ENCODE results near the gene RUNX3. TPM values are rescaled to one million over a fixed set of nuclear protein-coding genes. Genes with fewer than 3 reads are reported as not detected.

Gene RUNX3
- total and polyA plus RNA-seq, 9 donors: 0.22 to 4.5 (median 0.49) TPM

DNA sequence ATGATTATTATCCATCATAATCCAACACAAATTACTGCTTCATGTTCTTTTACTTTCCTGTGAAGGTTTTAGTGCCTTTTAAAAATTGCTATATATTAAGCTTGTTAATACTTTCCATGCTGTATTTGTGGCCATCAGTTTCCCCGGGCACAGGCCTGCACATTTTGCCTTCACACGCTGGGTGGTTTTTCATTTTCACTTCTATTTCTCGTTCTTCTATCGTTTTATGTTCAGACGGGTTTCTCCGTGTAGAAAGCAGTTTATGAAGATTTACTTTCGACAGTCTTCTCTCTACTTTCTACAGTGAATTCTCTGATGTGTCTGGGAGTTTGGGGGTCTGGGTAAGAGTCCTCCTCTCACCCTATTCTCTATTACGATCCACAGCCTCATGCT lies 9.5 kb downstream of the RUNX3 start:
- WGBS (ENCODE audit: insufficient coverage): no CpG with 5 or more reads among the region's 8 CpGs
- H3K36me3 ChIP-seq (ENCODE audit: control insufficient read depth, insufficient read depth, low read length): no peaks in the 10 kb centered on the region
- DNase-seq: no peak
- no peak overlapping the region for H3K27ac ChIP-seq (ENCODE audit: low read length)
- peaks cover 19% of the 10 kb centered on the region for H3K4me1 ChIP-seq (ENCODE audit: control insufficient read depth, insufficient read depth, low read length)
- no peak overlapping the region for H3K4me3 ChIP-seq (ENCODE audit: low read length)
- H3K9me3 ChIP-seq (replicated peaks; ENCODE audit: control insufficient read depth, low read depth, low read length): no peaks in the 10 kb centered on the region
- H3K27me3 ChIP-seq (ENCODE audit: control insufficient read depth, insufficient read depth, low read length): peaks cover 58% of the 10 kb centered on the region

DNA sequence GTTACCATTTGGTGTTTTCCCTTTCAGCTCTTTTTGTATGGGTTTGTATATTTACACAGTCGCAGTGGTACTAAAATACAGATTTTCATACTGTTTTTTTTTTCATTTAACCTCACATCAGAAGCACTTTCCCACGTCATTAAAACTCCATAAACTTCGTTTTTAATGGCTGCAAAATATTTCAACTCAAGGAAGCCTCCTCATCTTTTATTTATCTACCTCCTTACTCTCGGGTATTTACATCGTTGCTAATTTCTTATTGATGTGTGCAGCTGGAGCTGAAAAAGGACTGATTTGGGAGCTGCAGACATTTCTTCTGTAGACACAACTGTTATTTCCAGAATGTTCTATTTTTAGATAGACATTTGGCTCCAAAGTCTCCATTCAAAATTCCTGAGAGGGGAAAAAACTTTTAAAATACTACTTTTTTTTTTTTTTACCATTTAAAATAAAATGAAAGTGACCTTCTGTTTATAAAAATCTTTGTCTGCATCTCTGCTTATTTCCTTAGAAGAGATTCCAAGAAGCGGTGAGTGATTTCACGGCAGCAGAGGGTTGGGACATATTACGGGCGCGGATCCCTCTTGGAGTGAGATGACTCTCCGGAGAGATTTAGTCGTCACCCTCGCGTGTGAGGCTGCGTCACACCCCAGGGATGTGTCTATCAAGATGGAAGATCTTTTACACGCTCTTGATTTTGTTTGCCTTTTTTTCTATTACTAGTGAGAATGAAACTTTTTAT lies 10.1 kb downstream of the RUNX3 start:
- peaks cover 19% of the 10 kb centered on the region for H3K4me1 ChIP-seq (ENCODE audit: control insufficient read depth, insufficient read depth, low read length)
- peak; percentile 71 for DNase-seq
- WGBS (ENCODE audit: insufficient coverage): 0% methylated on average over 2 of the region's 16 CpGs

DNA sequence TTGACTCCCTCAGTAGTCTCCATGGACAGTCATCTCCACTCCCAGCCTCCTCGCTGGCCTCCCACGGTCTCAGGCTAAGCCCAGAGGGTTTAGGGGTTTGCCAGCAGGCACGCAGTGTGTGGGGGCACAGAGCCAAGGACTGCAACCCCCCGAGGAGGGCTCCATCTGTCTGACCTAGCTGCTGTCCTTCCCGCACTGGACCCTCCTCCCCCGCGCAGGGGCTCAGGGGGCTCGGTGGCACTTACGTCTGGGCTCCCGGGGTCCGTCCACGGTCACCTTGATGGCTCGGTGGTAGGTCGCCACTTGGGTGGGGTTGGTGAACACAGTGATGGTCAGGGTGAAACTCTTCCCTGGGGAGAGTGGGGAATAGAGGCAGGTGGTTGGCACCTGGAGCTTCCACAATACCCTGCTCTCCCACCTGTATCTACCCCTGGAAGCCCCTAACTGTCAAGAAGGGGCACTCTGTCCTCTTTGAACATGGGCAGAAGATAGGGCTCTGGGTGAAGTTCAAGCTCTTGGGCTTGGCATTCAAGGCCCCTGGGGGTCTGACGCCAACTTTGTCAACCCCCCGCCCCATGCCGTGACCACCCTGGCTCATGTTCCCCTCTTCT lies 11.0 kb downstream of the RUNX3 start:
- 59% methylated on average over 7 of the region's 17 CpGs for WGBS (ENCODE audit: insufficient coverage)
- H3K4me1 ChIP-seq (ENCODE audit: control insufficient read depth, insufficient read depth, low read length): peaks cover 24% of the 10 kb centered on the region
- DNase-seq: no peak
- H3K27ac ChIP-seq (ENCODE audit: low read length): no peak overlapping the region
- no peaks in the 10 kb centered on the region for H3K9me3 ChIP-seq (replicated peaks; ENCODE audit: control insufficient read depth, low read depth, low read length)
- H3K4me3 ChIP-seq (ENCODE audit: low read length): no peak overlapping the region
- peaks cover 47% of the 10 kb centered on the region for H3K27me3 ChIP-seq (ENCODE audit: control insufficient read depth, insufficient read depth, low read length)
- H3K36me3 ChIP-seq (ENCODE audit: control insufficient read depth, insufficient read depth, low read length): no peaks in the 10 kb centered on the region

More for the DNA sequence above, 10.1 kb downstream of the RUNX3 start:
- H3K27me3 ChIP-seq (ENCODE audit: control insufficient read depth, insufficient read depth, low read length): peaks cover 53% of the 10 kb centered on the region
- no peaks in the 10 kb centered on the region for H3K9me3 ChIP-seq (replicated peaks; ENCODE audit: control insufficient read depth, low read depth, low read length)
- H3K4me3 ChIP-seq (ENCODE audit: low read length): no peak overlapping the region
- H3K36me3 ChIP-seq (ENCODE audit: control insufficient read depth, insufficient read depth, low read length): no peaks in the 10 kb centered on the region
- peak overlapping the region; percentile 24 for H3K27ac ChIP-seq (ENCODE audit: low read length)

GRCh38 chr1:24918370-24918769 lies 11.7 kb downstream of the RUNX3 start:
- Histone ChIP-seq H3K4me3 (ENCODE audit: low read length) (no peak overlapping the region), H3K27me3 (ENCODE audit: control insufficient read depth, insufficient read depth, low read length) (peaks cover 41% of the 10 kb centered on the region), H3K4me1 (ENCODE audit: control insufficient read depth, insufficient read depth, low read length) (peaks cover 25% of the 10 kb centered on the region), H3K9me3 (replicated peaks; ENCODE audit: control insufficient read depth, low read depth, low read length) (no peaks in the 10 kb centered on the region), H3K27ac (ENCODE audit: low read length) (no peak overlapping the region), H3K36me3 (ENCODE audit: control insufficient read depth, insufficient read depth, low read length) (no peaks in the 10 kb centered on the region)
- DNase-seq: no peak
- WGBS (ENCODE audit: insufficient coverage): 100% methylated on average over 1 of the region's 2 CpGs

DNA sequence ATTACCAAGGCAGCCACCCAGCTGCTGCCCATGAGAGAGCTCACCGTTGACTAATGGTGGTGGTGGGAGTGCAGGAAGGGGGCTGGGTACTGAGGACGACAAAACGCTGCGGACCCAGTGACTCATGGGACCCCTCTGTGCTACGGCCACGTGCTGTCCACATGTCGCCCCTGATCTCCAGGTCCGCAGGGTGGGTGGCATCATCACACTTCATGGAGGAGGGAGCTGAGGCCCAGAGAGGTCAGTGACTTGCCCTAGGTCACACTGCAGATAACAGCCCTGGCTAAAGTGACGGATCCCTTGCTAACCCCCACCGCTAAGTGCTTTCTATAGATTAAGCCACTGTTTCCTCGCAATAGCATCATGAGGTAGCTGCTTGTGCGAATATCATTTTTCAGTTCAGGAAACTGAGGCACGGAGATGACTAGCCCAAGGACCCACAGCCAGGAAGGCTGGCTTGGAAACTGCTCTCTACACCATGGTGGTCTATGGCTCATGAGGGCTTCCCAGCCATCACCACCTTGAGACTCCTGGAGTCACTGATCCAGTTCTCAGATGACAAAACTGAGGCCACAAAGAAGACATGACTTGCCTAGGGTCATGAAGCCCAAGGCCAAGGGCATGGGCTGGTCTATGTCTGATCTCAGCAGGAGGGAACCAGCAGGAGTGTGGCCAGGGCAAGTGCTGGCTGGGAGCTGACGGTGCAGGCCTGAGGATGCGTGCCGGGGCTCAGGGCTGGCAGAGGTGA lies 12.6 kb downstream of the RUNX3 start:
- peaks cover 35% of the 10 kb centered on the region for H3K27me3 ChIP-seq (ENCODE audit: control insufficient read depth, insufficient read depth, low read length)
- H3K4me1 ChIP-seq (ENCODE audit: control insufficient read depth, insufficient read depth, low read length): peaks cover 25% of the 10 kb centered on the region
- no peaks in the 10 kb centered on the region for H3K36me3 ChIP-seq (ENCODE audit: control insufficient read depth, insufficient read depth, low read length)
- no peaks in the 10 kb centered on the region for H3K9me3 ChIP-seq (replicated peaks; ENCODE audit: control insufficient read depth, low read depth, low read length)
- 85% methylated on average over 14 of the region's 16 CpGs for WGBS (ENCODE audit: insufficient coverage)
- no peak overlapping the region for H3K27ac ChIP-seq (ENCODE audit: low read length)
- H3K4me3 ChIP-seq (ENCODE audit: low read length): no peak overlapping the region
- no peak for DNase-seq

DNA sequence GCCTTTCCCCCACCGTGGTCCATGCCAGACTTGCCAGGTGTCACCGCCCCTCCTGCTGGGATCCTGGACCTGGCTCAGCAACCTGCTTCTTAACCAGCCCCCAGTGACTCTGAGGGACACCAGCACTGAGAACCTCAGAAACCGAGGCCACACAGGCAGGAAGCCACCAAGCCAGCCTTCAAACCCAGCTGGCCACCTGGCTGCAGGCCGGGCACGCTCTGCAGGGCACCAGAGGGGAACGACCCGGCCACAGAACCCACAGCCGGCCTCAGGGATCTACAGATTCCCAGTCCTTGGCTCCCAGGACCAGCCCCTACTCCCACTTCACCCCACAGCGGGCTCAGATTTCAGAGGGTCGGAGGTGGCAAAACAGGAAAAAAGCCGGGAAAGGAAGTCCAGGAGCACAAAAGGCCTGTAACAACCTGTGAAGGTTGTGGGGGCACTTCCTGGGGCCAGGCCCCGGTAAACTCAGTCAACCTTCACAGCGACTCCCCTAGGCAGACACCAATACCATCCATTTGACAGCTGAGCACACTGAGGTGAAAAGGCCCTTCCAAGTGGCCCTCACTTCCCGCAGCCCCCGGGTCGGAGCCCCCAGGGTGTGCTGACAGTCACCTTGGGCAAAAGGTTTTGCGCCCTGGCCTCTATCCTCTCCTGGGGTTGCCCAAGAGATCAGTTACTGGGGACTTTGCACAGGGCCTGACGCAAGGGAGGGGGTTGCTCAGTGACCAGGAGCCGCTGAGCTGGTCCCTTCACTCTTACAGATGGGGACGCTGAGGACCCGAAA lies 14.1 kb downstream of the RUNX3 start:
- no peak for DNase-seq
- Histone ChIP-seq H3K4me3 (ENCODE audit: low read length) (no peak overlapping the region), H3K36me3 (ENCODE audit: control insufficient read depth, insufficient read depth, low read length) (no peaks in the 10 kb centered on the region), H3K4me1 (ENCODE audit: control insufficient read depth, insufficient read depth, low read length) (peaks cover 25% of the 10 kb centered on the region), H3K27ac (ENCODE audit: low read length) (no peak overlapping the region), H3K27me3 (ENCODE audit: control insufficient read depth, insufficient read depth, low read length) (peaks cover 27% of the 10 kb centered on the region), H3K9me3 (replicated peaks; ENCODE audit: control insufficient read depth, low read depth, low read length) (no peaks in the 10 kb centered on the region)
- 46% methylated on average over 19 of the region's 21 CpGs for WGBS (ENCODE audit: insufficient coverage)

DNA sequence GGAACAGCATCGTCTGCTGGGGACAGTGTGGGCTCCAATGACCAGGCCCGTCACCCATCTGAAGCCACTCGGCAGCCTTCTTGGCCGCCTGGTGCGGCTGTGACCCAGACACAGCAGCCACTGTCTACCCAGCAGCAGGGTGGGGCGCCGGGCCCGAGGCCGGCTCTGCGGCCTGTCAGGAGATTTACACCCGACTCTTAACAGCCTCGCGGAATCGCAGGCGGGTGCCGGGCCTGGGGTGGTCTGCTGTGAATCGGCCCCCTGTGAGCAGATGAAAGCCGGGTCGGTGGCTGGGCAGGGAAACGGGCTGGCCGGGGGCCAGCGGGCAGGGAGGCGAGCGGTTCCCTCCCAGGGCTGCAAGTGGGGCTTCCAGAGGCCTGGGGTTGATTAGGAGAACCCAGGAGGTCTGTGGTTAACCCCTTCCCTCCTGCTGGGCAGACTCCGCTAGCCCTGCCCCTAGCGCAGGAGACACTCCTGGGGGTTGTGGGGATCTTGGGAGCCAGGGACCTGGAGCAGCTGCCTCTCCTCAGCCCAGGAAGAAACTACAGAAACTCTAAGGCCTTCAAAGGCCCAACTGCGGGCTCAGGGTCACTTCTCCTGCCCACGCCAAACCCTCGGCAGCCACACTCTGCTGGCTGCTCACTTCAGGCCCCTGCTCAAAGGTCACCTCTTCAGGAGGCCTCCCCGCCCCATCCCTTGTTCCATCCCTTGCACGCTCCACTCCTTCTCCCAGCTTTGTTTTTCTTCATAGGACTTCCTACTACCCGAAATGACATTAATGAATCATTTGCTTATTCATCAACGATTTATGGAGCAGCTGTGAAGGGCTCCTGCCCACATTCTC lies 15.6 kb downstream of the RUNX3 start:
- peaks cover 16% of the 10 kb centered on the region for H3K4me1 ChIP-seq (ENCODE audit: control insufficient read depth, insufficient read depth, low read length)
- DNase-seq: no peak
- no peaks in the 10 kb centered on the region for H3K36me3 ChIP-seq (ENCODE audit: control insufficient read depth, insufficient read depth, low read length)
- WGBS (ENCODE audit: insufficient coverage): 28% methylated on average over 30 of the region's 33 CpGs
- H3K27me3 ChIP-seq (ENCODE audit: control insufficient read depth, insufficient read depth, low read length): peaks cover 23% of the 10 kb centered on the region
- H3K4me3 ChIP-seq (ENCODE audit: low read length): no peak overlapping the region
- H3K27ac ChIP-seq (ENCODE audit: low read length): no peak overlapping the region
- no peaks in the 10 kb centered on the region for H3K9me3 ChIP-seq (replicated peaks; ENCODE audit: control insufficient read depth, low read depth, low read length)

DNA sequence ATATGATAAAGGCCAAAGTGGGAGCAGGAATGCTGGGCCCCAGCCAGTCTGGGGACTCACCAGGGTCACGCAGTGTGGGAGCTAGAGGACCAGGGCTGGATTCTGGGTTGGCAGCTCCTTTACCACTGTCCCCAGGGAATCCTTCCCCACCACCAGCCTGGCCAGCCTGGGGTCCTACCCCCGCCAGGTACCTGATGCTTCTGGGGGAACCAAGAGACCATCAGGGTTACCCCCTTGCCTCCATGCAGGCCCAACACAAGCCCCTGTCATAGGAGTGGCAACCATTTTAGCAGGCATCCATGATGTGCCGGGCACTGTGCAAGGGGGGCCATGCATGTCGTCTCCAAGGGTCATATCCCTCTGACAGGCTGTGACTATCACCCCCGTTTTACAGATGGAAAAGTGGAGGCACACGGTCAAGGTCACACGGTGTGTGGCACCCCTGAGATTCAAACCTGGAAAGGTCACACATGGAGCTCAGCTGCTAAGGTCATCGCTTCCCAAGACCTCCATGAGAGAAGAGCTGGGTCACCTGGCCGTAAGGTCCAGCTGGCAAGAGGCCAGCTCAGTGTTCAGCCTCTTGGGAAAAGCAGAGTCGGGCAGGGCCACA lies 16.4 kb downstream of the RUNX3 start:
- Histone ChIP-seq H3K9me3 (replicated peaks; ENCODE audit: control insufficient read depth, low read depth, low read length) (no peaks in the 10 kb centered on the region), H3K27me3 (ENCODE audit: control insufficient read depth, insufficient read depth, low read length) (peaks cover 17% of the 10 kb centered on the region), H3K4me3 (ENCODE audit: low read length) (no peak overlapping the region), H3K4me1 (ENCODE audit: control insufficient read depth, insufficient read depth, low read length) (peaks cover 14% of the 10 kb centered on the region), H3K27ac (ENCODE audit: low read length) (no peak overlapping the region), H3K36me3 (ENCODE audit: control insufficient read depth, insufficient read depth, low read length) (no peaks in the 10 kb centered on the region)
- no peak for DNase-seq
- 69% methylated on average over 10 of the region's 10 CpGs for WGBS (ENCODE audit: insufficient coverage)

GRCh38 chr1:24913274-24913604 lies 16.8 kb downstream of the RUNX3 start:
- no peaks in the 10 kb centered on the region for H3K9me3 ChIP-seq (replicated peaks; ENCODE audit: control insufficient read depth, low read depth, low read length)
- H3K27me3 ChIP-seq (ENCODE audit: control insufficient read depth, insufficient read depth, low read length): peaks cover 14% of the 10 kb centered on the region
- DNase-seq: no peak
- 100% methylated on average over 1 of the region's 2 CpGs for WGBS (ENCODE audit: insufficient coverage)
- H3K36me3 ChIP-seq (ENCODE audit: control insufficient read depth, insufficient read depth, low read length): no peaks in the 10 kb centered on the region
- H3K4me3 ChIP-seq (ENCODE audit: low read length): no peak overlapping the region
- peaks cover 12% of the 10 kb centered on the region for H3K4me1 ChIP-seq (ENCODE audit: control insufficient read depth, insufficient read depth, low read length)
- no peak overlapping the region for H3K27ac ChIP-seq (ENCODE audit: low read length)

Measured in muscle of leg (tissue), 11 donors.